HepG2 (cell line): Measurements from ENCODE around the gene COG1. TPM values are rescaled to one million over a fixed set of nuclear protein-coding genes. Genes with fewer than 3 reads are reported as not detected.

Experiments used
- ATF1 ChIP-seq: IDR thresholded peaks from 2 replicates; pipeline ENCODE4 v1.6.1; 2016; ENCODE audit warnings: mild to moderate bottlenecking, control low read depth
- ATM ChIP-seq: fragments of 450-650 bp; IDR thresholded peaks from 2 replicates; pipeline ENCODE4 v1.7.1; 2017; ENCODE audit warnings: mild to moderate bottlenecking, borderline replicate concordance
- JUN ChIP-seq: sonication (generic); formaldehyde crosslinking; IDR thresholded peaks from 2 replicates; pipeline ENCODE4 v1.4.0; 2020; ENCODE audit warnings: mild to moderate bottlenecking, missing genetic modification reagents
- KIAA2018 ChIP-seq: sonication (generic); formaldehyde crosslinking; IDR thresholded peaks from 2 replicates; pipeline ENCODE4 v1.5.0; 2020; ENCODE audit warnings: mild to moderate bottlenecking, missing genetic modification reagents, borderline replicate concordance
- MIXL1 ChIP-seq: IDR thresholded peaks from 2 replicates; pipeline ENCODE4 v1.6.1; 2016
- NRL ChIP-seq: sonication (generic); formaldehyde crosslinking; IDR thresholded peaks from 2 replicates; pipeline ENCODE4 v1.5.0; 2020; ENCODE audit warnings: missing genetic modification reagents, mild to moderate bottlenecking, moderate library complexity, borderline replicate concordance
- RBM39 ChIP-seq: fragments of 200-400 bp; formaldehyde crosslinking; IDR thresholded peaks from one replicate; pipeline ENCODE4 v1.6.1; 2018; ENCODE audit warnings: antibody characterized with exemption, mild to moderate bottlenecking, low read depth, low read length; ENCODE audit not compliant: poor library complexity, severe bottlenecking
- SIN3A ChIP-seq: IDR thresholded peaks from 2 replicates; pipeline ENCODE4 v1.6.1; 2011; ENCODE audit warnings: low read depth, mild to moderate bottlenecking, control low read depth, low read length, borderline replicate concordance
- SP2 ChIP-seq: sonication (generic); formaldehyde crosslinking; IDR thresholded peaks from 2 replicates; pipeline ENCODE4 v1.5.1; 2020; ENCODE audit warnings: mild to moderate bottlenecking, missing genetic modification reagents
- ZNF670 ChIP-seq: sonication (generic); formaldehyde crosslinking; IDR thresholded peaks from 2 replicates; pipeline ENCODE4 v1.8.0; 2022; ENCODE audit warnings: mild to moderate bottlenecking, missing genetic modification reagents, borderline replicate concordance
- ZNF790 ChIP-seq: sonication (generic); formaldehyde crosslinking; IDR thresholded peaks from 2 replicates; pipeline ENCODE4 v1.8.0; 2022; ENCODE audit warnings: missing genetic modification reagents, mild to moderate bottlenecking, borderline replicate concordance
- polyA plus RNA-seq, 8 experiments: library from polyadenylated mRNA; depleted of rRNA in 3 of 8; stranded (reverse) in 7 of 8; unstranded in 1 of 8; fragments of >200 nt; fragmentation: Illumina TruSeq in 4 of 8; extraction: Trizol in 4 of 8; gene quantifications; 2 replicates each; pipeline versions ENCODE4 v1.2.1 to v1.2.3, GENCODE V29; 2011 to 2016; ENCODE audit warnings: low read depth in 4 of 8, missing spikeins in 1 of 8, mixed read lengths in 1 of 8; ENCODE audit not compliant: insufficient read depth in 1 of 8
- total RNA-seq, 5 experiments: library from RNA; depleted of rRNA; stranded (reverse); fragments of >200 nt; fragmentation: Illumina TruSeq; extraction: Trizol; gene quantifications; 2 replicates each; pipeline ENCODE4 v1.2.3, GENCODE V29; 2016; ENCODE audit warnings: low read depth in 1 of 5
- TF ChIP-seq, protein P1 (sequence below): sonication (generic); formaldehyde crosslinking; IDR thresholded peaks from 2 replicates; pipeline ENCODE4 v1.4.0; 2020; ENCODE audit warnings: low read depth, mild to moderate bottlenecking, missing genetic modification reagents
- TF ChIP-seq, protein P2 (sequence below): sonication (generic); formaldehyde crosslinking; IDR thresholded peaks from 2 replicates; pipeline ENCODE4 v1.4.0; 2020; ENCODE audit warnings: mild to moderate bottlenecking, missing genetic modification reagents
- TF ChIP-seq, protein P3 (sequence below): sonication (generic); formaldehyde crosslinking; IDR thresholded peaks from 2 replicates; pipeline ENCODE4 v1.5.0; 2020; ENCODE audit warnings: missing genetic modification reagents
- TF ChIP-seq, protein P4 (sequence below): sonication (generic); formaldehyde crosslinking; IDR thresholded peaks from 2 replicates; pipeline ENCODE4 v1.4.0; 2020; ENCODE audit warnings: missing genetic modification reagents

Gene COG1
- total and polyA plus RNA-seq, 2 of the 13 experiments (the other 11 are each of a cell fraction or from before 2014, with no cell fraction given) = 36.6 to 39.7 TPM

DNA sequence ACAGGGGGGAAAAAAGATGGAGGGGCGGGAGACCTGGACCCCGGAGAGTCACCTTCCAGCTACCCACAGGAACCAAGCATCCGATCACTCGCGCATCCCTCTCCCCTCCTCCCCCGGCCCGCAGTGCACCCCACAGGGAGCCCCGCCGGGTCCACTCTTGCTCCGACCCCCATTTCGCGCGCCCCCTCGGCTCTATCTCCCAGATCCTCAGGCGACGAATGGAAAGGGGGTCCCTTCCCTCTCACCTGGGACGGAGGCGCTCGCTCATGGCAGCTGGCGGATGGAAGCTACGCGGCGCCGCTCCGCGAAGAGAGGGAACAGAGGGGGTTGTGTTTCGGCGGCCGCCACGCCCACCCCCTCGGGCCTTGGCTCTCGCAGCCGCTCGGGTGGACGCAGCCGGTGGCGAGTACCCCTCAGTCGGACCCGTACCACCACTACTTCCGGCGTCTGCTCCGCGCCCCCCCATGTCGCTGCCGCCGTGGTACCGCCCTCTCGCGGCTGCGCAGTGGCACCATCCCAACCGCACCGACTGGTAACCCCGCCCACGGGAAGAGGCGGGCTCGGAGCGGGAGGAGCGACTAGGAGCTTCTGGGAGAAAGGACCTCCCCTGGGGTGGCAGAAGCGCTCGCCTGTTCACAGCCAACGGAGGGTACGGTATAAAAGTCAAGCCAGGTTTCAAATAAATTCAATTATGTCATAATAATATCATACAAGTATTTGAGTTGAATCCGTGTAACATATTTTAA is 39.2 kb downstream of the COG1 start (continued):
- peak; percentile 92; the same call in 1 of the 2 replicates for TF ChIP-seq SIN3A
- peak; percentile 81; the same call in 1 of the 2 replicates for TF ChIP-seq KIAA2018 (CRISPR knock-in tag)
- TF ChIP-seq NRL (CRISPR knock-in tag) = peak; percentile 88; the same call in 1 of the 2 replicates
- no peak for TF ChIP-seq ATF1 (CRISPR knock-in tag)
- TF ChIP-seq, protein P1, sequence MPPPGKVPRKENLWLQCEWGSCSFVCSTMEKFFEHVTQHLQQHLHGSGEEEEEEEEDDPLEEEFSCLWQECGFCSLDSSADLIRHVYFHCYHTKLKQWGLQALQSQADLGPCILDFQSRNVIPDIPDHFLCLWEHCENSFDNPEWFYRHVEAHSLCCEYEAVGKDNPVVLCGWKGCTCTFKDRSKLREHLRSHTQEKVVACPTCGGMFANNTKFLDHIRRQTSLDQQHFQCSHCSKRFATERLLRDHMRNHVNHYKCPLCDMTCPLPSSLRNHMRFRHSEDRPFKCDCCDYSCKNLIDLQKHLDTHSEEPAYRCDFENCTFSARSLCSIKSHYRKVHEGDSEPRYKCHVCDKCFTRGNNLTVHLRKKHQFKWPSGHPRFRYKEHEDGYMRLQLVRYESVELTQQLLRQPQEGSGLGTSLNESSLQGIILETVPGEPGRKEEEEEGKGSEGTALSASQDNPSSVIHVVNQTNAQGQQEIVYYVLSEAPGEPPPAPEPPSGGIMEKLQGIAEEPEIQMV (CRISPR knock-in tag) = no peak; the same call in 1 of the 2 replicates
- TF ChIP-seq JUN (CRISPR knock-in tag) = no peak
- TF ChIP-seq RBM39 = peak; percentile 73
- TF ChIP-seq ATM = no peak
- TF ChIP-seq MIXL1 (CRISPR knock-in tag) = peak; percentile 41; the same call in 1 of the 2 replicates
- TF ChIP-seq ZNF670 (CRISPR knock-in tag) = peak; percentile 83
- peak; percentile 66; the same call in 1 of the 2 replicates for TF ChIP-seq SP2 (CRISPR knock-in tag)
- no peak for TF ChIP-seq ZNF790 (CRISPR knock-in tag)
- TF ChIP-seq, protein P2, sequence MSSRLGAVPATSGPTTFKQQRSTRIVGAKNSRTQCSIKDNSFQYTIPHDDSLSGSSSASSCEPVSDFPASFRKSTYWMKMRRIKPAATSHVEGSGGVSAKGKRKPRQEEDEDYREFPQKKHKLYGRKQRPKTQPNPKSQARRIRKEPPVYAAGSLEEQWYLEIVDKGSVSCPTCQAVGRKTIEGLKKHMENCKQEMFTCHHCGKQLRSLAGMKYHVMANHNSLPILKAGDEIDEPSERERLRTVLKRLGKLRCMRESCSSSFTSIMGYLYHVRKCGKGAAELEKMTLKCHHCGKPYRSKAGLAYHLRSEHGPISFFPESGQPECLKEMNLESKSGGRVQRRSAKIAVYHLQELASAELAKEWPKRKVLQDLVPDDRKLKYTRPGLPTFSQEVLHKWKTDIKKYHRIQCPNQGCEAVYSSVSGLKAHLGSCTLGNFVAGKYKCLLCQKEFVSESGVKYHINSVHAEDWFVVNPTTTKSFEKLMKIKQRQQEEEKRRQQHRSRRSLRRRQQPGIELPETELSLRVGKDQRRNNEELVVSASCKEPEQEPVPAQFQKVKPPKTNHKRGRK = no peak
- TF ChIP-seq, protein P3, sequence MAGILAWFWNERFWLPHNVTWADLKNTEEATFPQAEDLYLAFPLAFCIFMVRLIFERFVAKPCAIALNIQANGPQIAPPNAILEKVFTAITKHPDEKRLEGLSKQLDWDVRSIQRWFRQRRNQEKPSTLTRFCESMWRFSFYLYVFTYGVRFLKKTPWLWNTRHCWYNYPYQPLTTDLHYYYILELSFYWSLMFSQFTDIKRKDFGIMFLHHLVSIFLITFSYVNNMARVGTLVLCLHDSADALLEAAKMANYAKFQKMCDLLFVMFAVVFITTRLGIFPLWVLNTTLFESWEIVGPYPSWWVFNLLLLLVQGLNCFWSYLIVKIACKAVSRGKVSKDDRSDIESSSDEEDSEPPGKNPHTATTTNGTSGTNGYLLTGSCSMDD = no peak
- TF ChIP-seq, protein P4, sequence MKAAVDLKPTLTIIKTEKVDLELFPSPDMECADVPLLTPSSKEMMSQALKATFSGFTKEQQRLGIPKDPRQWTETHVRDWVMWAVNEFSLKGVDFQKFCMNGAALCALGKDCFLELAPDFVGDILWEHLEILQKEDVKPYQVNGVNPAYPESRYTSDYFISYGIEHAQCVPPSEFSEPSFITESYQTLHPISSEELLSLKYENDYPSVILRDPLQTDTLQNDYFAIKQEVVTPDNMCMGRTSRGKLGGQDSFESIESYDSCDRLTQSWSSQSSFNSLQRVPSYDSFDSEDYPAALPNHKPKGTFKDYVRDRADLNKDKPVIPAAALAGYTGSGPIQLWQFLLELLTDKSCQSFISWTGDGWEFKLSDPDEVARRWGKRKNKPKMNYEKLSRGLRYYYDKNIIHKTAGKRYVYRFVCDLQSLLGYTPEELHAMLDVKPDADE (CRISPR knock-in tag) = no peak
